ENCODE measurements around the gene SOX6. TPM values are rescaled to one million over a fixed set of nuclear protein-coding genes. Genes with fewer than 3 reads are reported as not detected.

Gene SOX6
- total and polyA plus RNA-seq, 2 experiments from 2014 or later: 0.03 to 0.66 TPM

- Histone ChIP-seq H3K27me3 (ENCODE audit: insufficient read depth) (no peaks in the 10 kb centered on the region), H3K36me3 (ENCODE audit: insufficient read depth) (no peaks in the 10 kb centered on the region), H3K4me1 (ENCODE audit: insufficient read depth) (peaks cover 7% of the 10 kb centered on the region; the same call in 1 of the 2 replicates), H4K20me1 (replicated peaks; ENCODE audit: insufficient read depth) (no peaks in the 10 kb centered on the region), H3F3A (replicated peaks; ENCODE audit: low read depth) (no peaks in the 10 kb centered on the region), H3K79me2 (replicated peaks; ENCODE audit: insufficient read depth) (no peaks in the 10 kb centered on the region), H3K27ac (ENCODE audit: low read depth) (no peak overlapping the region), H3K9me2 (ENCODE audit: insufficient read depth) (no peaks in the 10 kb centered on the region), H3K4me2 (no peak overlapping the region), H2AFZ (no peak overlapping the region), H3K4me3 (no peak overlapping the region)
- peaks cover 10% of the 10 kb centered on the region; the same call in 2 of the 3 replicates for H3K4me1 Mint-ChIP-seq
- H3K27ac Mint-ChIP-seq: no peak overlapping the region
- H3K9me3 Mint-ChIP-seq: no peaks in the 10 kb centered on the region
- DNase-seq (ENCODE audit: low spot score): no peak
- H3K27me3 Mint-ChIP-seq (ENCODE audit: insufficient read depth, low read depth, poor library complexity): peaks cover 2% of the 10 kb centered on the region
- no peak for TF ChIP-seq EZH2 (IDR thresholded peaks at IDR 0.05; ENCODE audit: low read depth, unreplicated experiment)
- no peak for TF ChIP-seq STAT1 (IDR thresholded peaks at IDR 0.05; ENCODE audit: unreplicated experiment)
- H3K36me3 Mint-ChIP-seq (ENCODE audit: low read depth): no peaks in the 10 kb centered on the region
- no peak for ATAC-seq
- H3K4me3 Mint-ChIP-seq: no peak overlapping the region
Measured at GRCh38 chr11:16026849-16027248, 329.5 kb downstream of the SOX6 start.

GRCh38 chr11:16018931-16019330 is 337.4 kb downstream of the SOX6 start:
- no peak overlapping the region for H3K4me2 ChIP-seq
- no peak for ATAC-seq
- no peaks in the 10 kb centered on the region for H3K9me2 ChIP-seq (ENCODE audit: insufficient read depth)
- no peaks in the 10 kb centered on the region for H3K27me3 Mint-ChIP-seq (ENCODE audit: insufficient read depth, low read depth, poor library complexity)
- H3K79me2 ChIP-seq (replicated peaks; ENCODE audit: insufficient read depth): no peaks in the 10 kb centered on the region
- no peaks in the 10 kb centered on the region for H4K20me1 ChIP-seq (replicated peaks; ENCODE audit: insufficient read depth)
- H3K36me3 ChIP-seq (ENCODE audit: insufficient read depth): no peaks in the 10 kb centered on the region
- H3K4me1 ChIP-seq (ENCODE audit: insufficient read depth): peaks cover 22% of the 10 kb centered on the region
- H3K27ac ChIP-seq (ENCODE audit: low read depth): no peak overlapping the region
- no peak overlapping the region for H2AFZ ChIP-seq
- peaks cover 36% of the 10 kb centered on the region for H3K4me1 Mint-ChIP-seq
- no peak overlapping the region for H3K4me3 ChIP-seq
- no peaks in the 10 kb centered on the region for H3K36me3 Mint-ChIP-seq (ENCODE audit: low read depth)
- H3K27me3 ChIP-seq (ENCODE audit: insufficient read depth): no peaks in the 10 kb centered on the region
- no peak overlapping the region for H3K4me3 Mint-ChIP-seq
- no peaks in the 10 kb centered on the region for H3K9me3 Mint-ChIP-seq
- H3K27ac Mint-ChIP-seq: no peak overlapping the region
- no peak for DNase-seq (ENCODE audit: low spot score)
- no peaks in the 10 kb centered on the region for H3F3A ChIP-seq (replicated peaks; ENCODE audit: low read depth)
- TF ChIP-seq ZNF331 (CRISPR knock-in tag; IDR thresholded peaks at IDR 0.05; ENCODE audit: low read depth): no peak
- TF ChIP-seq NANOG (IDR thresholded peaks at IDR 0.05; ENCODE audit: borderline replicate concordance): no peak
- TF ChIP-seq ETS1 (IDR thresholded peaks at IDR 0.05): no peak
- no peak for TF ChIP-seq ZNF462 (CRISPR knock-in tag; IDR thresholded peaks at IDR 0.05)
- TF ChIP-seq CTCF (conservative IDR thresholded peaks at IDR 0.05; ENCODE audit: low read depth in 2 of 2): no peak
- no peak for TF ChIP-seq CREB1 (CRISPR knock-in tag; IDR thresholded peaks at IDR 0.05; ENCODE audit: low read depth)
- TF ChIP-seq EZH2 (IDR thresholded peaks at IDR 0.05; ENCODE audit: low read depth, unreplicated experiment): no peak
- no peak for TF ChIP-seq JUNB (IDR thresholded peaks at IDR 0.05; ENCODE audit: unreplicated experiment)
- TF ChIP-seq STAT1 (IDR thresholded peaks at IDR 0.05; ENCODE audit: unreplicated experiment): no peak
- no peak for TF ChIP-seq ZNF114 (CRISPR knock-in tag; IDR thresholded peaks at IDR 0.05)

Data from GM23338 (cell line).